ENCODE results near the gene SMIM14. TPM values are rescaled to one million over a fixed set of nuclear protein-coding genes. Genes with fewer than 3 reads are reported as not detected.

The SMIM14 gene
- total RNA-seq, 4 donors from 2014 or later, result 34.3 to 69.9 (median 54.8) TPM

GRCh38 chr4:39606747-39607146 lies 31.9 kb downstream of the SMIM14 start:
- TF ChIP-seq CTCF (IDR thresholded peaks at IDR 0.05; ENCODE audit: low read depth), result no peak

GRCh38 chr4:39597695-39598381 lies 40.8 kb downstream of the SMIM14 start:
- no peak for TF ChIP-seq CTCF (IDR thresholded peaks at IDR 0.05; ENCODE audit: low read depth)

GRCh38 chr4:39596971-39597370 lies 41.7 kb downstream of the SMIM14 start:
- no peak for TF ChIP-seq CTCF (IDR thresholded peaks at IDR 0.05; ENCODE audit: low read depth)

- TF ChIP-seq CTCF (IDR thresholded peaks at IDR 0.05; ENCODE audit: low read depth), result no peak
Observed at GRCh38 chr4:39591290-39591689, 47.4 kb downstream of the SMIM14 start.

GRCh38 chr4:39587881-39588280 lies 50.8 kb downstream of the SMIM14 start:
- no peak for TF ChIP-seq CTCF (IDR thresholded peaks at IDR 0.05; ENCODE audit: low read depth)

- TF ChIP-seq CTCF (IDR thresholded peaks at IDR 0.05; ENCODE audit: low read depth), result no peak
Observed at GRCh38 chr4:39574946-39575345, 63.7 kb downstream of the SMIM14 start.

- TF ChIP-seq CTCF (IDR thresholded peaks at IDR 0.05; ENCODE audit: low read depth), result no peak
Observed at GRCh38 chr4:39571504-39571903, 67.2 kb downstream of the SMIM14 start.
